Cortex of kidney (tissue), 1 donor: ENCODE results near the gene OVCH2.
"Not testable (repeated sequence)": the region's sequence is repeated elsewhere in the genome, so short reads cannot be mapped to it uniquely, and the experiment has no call there.

Experiments
- DNase-seq: peaks from one replicate; lab custom pipeline; 2025; lab: John Stamatoyannopoulos, UW

Gene OVCH2

DNA sequence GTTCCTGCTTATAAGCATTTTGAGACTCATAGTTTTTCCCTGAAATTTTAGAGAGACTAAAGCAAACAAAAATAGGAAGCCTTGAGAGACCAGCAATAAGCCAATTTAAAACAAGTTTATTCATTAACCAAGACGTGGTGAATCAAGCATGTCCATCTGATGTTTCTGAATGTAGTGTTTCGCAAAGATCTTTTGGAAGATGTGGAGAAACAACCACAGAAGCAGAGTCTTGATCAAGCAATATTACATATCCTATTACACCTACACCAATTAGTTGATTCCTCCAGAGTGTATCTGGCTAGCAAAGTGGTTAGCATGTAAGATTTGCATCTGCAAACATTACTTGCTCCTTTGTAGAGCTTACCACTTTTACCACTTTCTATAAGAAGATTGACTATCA, at the start of gene OVCH2:
OVCH2 (minus strand) TSS at position 101 of the 400 bp plus-strand sequence; CDS start at position 18, 83 bp downstream.
- no peak for DNase-seq

- no peak for DNase-seq
Measured at GRCh38 chr11:7749456-7749855, 43.2 kb upstream of the OVCH2 start.

DNA sequence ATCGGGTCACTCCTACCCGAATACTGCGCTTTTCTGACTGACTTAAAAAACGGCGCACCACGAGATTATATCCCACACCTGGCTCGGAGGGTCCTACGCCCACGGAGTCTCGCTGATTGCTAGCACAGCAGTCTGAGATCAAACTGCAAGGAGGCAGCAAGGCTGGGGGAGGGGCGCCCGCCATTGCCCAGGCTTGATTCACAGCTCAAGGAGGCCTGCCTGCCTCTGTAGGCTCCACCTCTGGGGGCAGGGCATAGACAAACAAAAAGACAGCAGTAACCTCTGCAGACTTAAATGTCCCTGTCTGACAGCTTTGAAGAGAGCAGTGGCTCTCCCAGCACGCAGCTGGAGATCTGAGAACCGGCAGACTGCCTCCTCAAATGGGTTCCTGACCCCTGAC, 28.5 kb upstream of the OVCH2 start:
- not testable (repeated sequence) for DNase-seq

DNA sequence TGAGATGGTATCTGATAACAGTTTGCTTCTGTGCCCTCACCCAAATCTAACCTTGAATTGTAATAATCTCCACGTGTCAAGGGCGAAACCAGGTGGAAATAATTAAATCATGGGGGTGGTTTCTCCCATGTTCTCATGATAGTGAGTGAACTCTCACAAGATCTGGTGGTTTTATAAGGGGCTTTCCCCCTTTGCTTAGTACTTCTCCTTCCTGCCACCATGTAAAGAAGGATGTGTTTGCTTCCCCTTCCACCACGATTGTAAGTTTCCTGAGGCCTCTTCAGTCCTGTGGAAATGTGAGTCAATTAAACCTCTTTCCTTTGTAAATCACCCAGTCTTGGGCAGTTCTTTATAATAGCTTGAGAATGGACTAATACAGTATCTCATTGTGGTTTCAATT, 8.5 kb upstream of the OVCH2 start:
- no peak for DNase-seq

GRCh38 chr11:7703740-7704139, 2.5 kb downstream of the OVCH2 start:
- DNase-seq, result no peak

GRCh38 chr11:7696424-7696823, 9.9 kb downstream of the OVCH2 start:
- no peak for DNase-seq

DNA sequence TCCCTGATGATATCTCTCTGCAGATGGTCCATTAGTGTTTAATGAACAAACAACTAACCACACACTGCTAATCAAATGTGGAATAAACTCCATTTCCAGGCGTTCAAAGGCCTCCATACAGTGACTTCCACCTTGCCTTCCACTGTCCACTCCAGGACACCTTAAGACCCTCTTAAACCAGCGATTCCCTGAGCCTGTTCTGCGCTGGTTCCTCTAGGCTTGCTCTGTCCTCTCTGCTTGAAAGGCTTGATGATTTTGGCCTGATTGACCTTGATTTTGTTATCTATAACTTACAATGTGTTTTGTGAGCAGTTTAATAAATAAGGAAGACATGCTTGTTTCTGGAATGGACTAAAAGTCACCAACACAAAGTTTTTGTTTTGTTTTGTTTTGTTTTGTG, 12.0 kb downstream of the OVCH2 start:
- no peak for DNase-seq

GRCh38 chr11:7692426-7692825, 13.9 kb downstream of the OVCH2 start:
- no peak for DNase-seq

- no peak for DNase-seq
Measured at GRCh38 chr11:7691759-7692350, 14.4 kb downstream of the OVCH2 start.

- no peak for DNase-seq
Measured at GRCh38 chr11:7690648-7691047, 15.6 kb downstream of the OVCH2 start.

DNA sequence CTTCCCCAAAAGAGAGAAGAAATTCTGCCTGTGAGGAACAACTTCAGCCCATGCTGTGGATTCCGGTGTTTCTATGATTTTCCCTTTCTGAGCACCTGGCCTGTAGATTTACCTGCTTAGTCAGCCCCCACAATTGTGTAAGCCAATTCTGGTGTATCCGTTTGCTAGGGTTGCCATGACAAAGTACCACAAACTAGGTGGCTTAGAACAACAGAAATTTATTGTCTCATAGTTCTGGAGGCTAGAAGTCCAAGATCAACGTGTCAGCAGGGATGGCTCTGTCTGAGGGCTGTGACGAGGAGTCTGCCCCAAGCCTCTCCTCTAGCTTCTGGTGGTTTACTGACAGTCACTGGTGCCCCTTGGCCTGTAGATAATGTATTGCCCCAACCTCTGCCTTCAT, 17.0 kb downstream of the OVCH2 start:
- DNase-seq, result no peak

DNA sequence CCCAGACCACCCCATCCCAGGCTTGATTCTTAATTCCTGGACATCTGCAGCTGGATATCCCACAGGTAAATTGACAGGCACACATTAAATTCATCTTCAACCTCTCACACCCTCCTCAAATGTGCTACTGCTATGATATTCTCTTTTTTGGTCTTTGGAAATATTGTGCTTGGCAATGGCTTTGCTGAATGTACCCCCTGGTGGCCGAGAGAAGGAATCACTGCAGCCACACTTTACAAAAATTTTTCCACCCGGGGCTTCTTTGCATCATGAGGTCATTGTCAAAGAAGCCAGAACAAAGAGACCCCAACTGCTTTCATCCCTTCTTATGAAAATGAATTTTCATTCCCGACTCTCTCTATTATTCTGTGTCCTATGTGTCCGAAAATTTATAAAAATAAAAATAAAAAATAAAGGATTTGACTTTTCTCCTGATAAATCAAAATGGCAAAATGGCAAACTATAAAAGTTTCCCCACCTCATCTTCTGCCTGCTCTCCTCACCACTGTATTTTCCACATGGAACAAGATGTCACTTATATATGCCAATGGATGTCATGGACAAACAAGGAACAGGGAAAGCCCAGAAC, 17.9 kb downstream of the OVCH2 start:
- DNase-seq, result no peak

GRCh38 chr11:7687386-7687785, 18.9 kb downstream of the OVCH2 start:
- DNase-seq, result no peak

GRCh38 chr11:7686761-7687160, 19.5 kb downstream of the OVCH2 start:
- no peak for DNase-seq

DNA sequence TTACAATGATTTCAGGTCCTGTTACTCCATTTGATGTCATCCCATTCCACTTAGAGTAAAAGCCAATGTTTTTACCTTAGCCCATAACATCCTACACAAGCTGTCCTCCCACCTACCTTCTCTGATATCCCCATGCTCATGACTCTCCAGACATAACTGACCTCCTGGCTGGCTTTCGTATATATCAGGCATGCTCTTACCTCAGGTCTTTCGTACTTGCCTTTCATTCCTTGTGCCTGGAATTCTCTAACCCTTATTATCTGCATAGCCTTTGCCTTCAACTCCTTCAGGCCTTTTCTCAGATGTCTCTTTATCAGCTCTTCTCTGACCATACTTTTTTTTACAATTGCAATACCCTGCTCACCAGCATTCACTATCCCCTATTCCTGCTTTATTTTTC, 22.7 kb downstream of the OVCH2 start:
- DNase-seq, result no peak

- no peak for DNase-seq
Measured at GRCh38 chr11:7677796-7678201, 28.5 kb downstream of the OVCH2 start.

DNA sequence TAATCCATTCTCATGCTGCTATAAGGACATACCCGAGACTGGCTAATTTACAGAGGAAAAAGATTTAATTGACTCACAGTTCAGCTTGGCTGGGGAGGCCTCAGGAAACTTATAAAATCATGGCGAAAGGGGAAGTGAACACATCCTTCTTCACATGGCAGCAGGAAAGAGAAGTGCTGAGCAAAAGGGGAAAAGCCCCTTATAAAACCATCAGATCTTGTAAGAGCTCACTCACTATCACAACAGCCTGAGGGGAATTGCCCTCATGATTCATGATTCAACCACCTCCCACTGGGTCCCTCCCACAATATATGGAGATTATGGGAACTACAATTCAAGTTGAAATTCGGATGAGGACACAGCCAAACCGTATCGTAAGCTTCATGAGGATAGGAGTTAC, 29.2 kb downstream of the OVCH2 start:
- DNase-seq, result no peak

DNA sequence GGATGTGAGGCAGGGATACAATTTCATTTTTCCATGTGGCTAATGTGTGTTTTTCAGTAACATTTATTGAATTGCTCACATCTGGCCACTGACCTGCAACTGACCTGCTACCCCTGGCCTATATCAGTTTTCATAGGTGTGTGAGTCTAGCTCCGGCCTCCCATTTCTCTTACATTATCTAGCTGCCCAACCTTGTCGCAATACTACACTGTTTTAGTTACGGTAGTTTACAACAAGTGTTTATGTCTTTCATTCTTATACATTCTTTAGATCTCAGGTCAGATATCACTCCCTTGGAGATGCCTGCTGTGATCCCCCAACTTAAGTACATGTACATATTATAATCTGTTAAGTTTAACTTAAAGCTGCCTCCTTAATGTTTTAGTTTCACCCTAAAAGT, 30.6 kb downstream of the OVCH2 start:
- no peak for DNase-seq

- DNase-seq, result no peak
Measured at GRCh38 chr11:7673724-7674434, 32.4 kb downstream of the OVCH2 start.

- DNase-seq, result no peak
Measured at GRCh38 chr11:7672960-7673723, 33.1 kb downstream of the OVCH2 start, which contains the start of gene CYB5R2. TSS of gene CYB5R2 (minus strand) at chr11:7673500. CDS start at chr11:7672825, 675 bp downstream.

DNA sequence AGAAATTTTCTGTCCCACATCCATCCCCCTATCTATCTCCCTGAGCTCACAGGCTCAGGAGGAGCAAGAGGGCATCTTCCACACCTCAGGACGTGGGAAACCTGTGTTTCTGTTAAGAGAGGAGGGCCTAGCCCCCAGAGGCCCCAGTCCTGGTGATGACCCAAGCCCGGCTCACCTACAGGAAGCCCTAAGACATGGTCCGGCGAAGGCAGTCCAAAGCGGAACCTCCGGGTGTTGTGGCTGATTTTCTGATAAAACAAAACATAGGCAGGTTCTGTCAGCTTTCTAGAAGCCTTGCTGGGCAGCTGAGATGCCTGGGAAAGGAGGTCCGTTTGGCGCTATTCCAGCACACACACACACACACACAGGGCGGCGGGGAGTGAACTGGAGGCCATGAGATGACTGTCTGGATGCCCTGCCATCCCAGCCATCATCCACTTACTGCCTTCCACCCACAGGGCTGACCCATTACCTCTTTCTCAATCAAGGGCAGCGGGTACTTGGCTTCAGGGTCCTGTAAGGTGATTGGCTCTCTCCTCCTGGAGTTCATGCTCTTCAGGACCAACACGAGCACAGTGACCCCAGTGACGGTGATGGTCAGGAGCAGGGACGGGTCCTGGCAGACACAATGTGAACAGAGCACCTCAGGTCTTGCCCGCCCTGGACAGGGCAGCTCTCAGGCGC, 33.9 kb downstream of the OVCH2 start:
- DNase-seq, result no peak
